H1 (cell line): ENCODE data around the gene SOX6. TPM values are rescaled to one million over a fixed set of nuclear protein-coding genes. Genes with fewer than 3 reads are reported as not detected.

ENCODE experiments used
- CREB1 ChIP-seq: IDR thresholded peaks from 2 replicates; pipeline ENCODE4 v1.6.1; 2012; ENCODE audit warnings: inconsistent platforms
- E2F6 ChIP-seq: IDR thresholded peaks from 2 replicates; pipeline ENCODE4 v1.6.1; 2012; ENCODE audit warnings: inconsistent platforms
- JUND ChIP-seq: IDR thresholded peaks from 2 replicates; pipeline ENCODE4 v1.6.1; 2011; ENCODE audit warnings: mild to moderate bottlenecking, improper control_type of control experiment, low read length
- NRF1 ChIP-seq: IDR thresholded peaks from 2 replicates; pipeline ENCODE4 v1.6.1; 2011; ENCODE audit warnings: mild to moderate bottlenecking, low read depth, low read length, improper control_type of control experiment
- POLR2AphosphoS5 ChIP-seq: IDR thresholded peaks from 2 replicates; pipeline ENCODE4 v1.6.1; 2011; ENCODE audit warnings: low read depth, low read length
- RXRA ChIP-seq: IDR thresholded peaks from 2 replicates; pipeline ENCODE4 v1.6.1; 2011; ENCODE audit warnings: low read depth, mild to moderate bottlenecking, low read length, moderate library complexity; ENCODE audit not compliant: insufficient read depth
- SIN3A ChIP-seq, 2 experiments: IDR thresholded peaks in 1 of 2; conservative IDR thresholded peaks in 1 of 2; 2 replicates each; pipeline ENCODE4 v1.6.1; 2011 to 2012; ENCODE audit warnings: low read length in 2 of 2, improper control_type of control experiment in 1 of 2, low read depth in 1 of 2, mild to moderate bottlenecking in 1 of 2
- SIX5 ChIP-seq: IDR thresholded peaks from 2 replicates; pipeline ENCODE4 v1.6.1; 2011; ENCODE audit warnings: mild to moderate bottlenecking, low read depth, low read length
- TEAD4 ChIP-seq: IDR thresholded peaks from 2 replicates; pipeline ENCODE4 v1.6.1; 2012; ENCODE audit warnings: low read depth, low read length, inconsistent platforms, mixed read lengths
- polyA plus RNA-seq, 7 experiments: library from polyadenylated mRNA; depleted of rRNA in 3 of 7; stranded (reverse) in 5 of 7; unstranded in 2 of 7; fragments of >200 nt in 5 of 7; fragments of 200-250 nt in 2 of 7; gene quantifications; 1 replicate in 5 of 7; 2 replicates in 1 of 7; 4 replicates in 1 of 7; pipeline versions ENCODE4 v1.2.1 to v1.2.3, GENCODE V29; 2011 to 2013; ENCODE audit warnings: missing spikeins in 2 of 7, mixed read lengths in 2 of 7
- total RNA-seq: library from RNA; stranded (reverse); fragmentation: NEBNext Ultra II Directional; extraction: Animal tissue kit (Norgen Biotek cat#: 25700); gene quantifications from 2 replicates; pipeline ENCODE4 v1.2.1, GENCODE V29; 2021
- TF ChIP-seq, protein P1 (sequence below): fragments of 300-600 bp; sonication (generic); IDR thresholded peaks from 2 replicates; pipeline ENCODE4 v1.7.1; 2012; ENCODE audit warnings: low read length, moderate library complexity, mild to moderate bottlenecking, inconsistent platforms; ENCODE audit not compliant: insufficient replicate concordance

Gene SOX6
- total and polyA plus RNA-seq, 2 of the 8 experiments (the other 6 are each of a cell fraction or from before 2014, with no cell fraction given), result 0.09 TPM; not detected in 1

- TF ChIP-seq, protein P1, sequence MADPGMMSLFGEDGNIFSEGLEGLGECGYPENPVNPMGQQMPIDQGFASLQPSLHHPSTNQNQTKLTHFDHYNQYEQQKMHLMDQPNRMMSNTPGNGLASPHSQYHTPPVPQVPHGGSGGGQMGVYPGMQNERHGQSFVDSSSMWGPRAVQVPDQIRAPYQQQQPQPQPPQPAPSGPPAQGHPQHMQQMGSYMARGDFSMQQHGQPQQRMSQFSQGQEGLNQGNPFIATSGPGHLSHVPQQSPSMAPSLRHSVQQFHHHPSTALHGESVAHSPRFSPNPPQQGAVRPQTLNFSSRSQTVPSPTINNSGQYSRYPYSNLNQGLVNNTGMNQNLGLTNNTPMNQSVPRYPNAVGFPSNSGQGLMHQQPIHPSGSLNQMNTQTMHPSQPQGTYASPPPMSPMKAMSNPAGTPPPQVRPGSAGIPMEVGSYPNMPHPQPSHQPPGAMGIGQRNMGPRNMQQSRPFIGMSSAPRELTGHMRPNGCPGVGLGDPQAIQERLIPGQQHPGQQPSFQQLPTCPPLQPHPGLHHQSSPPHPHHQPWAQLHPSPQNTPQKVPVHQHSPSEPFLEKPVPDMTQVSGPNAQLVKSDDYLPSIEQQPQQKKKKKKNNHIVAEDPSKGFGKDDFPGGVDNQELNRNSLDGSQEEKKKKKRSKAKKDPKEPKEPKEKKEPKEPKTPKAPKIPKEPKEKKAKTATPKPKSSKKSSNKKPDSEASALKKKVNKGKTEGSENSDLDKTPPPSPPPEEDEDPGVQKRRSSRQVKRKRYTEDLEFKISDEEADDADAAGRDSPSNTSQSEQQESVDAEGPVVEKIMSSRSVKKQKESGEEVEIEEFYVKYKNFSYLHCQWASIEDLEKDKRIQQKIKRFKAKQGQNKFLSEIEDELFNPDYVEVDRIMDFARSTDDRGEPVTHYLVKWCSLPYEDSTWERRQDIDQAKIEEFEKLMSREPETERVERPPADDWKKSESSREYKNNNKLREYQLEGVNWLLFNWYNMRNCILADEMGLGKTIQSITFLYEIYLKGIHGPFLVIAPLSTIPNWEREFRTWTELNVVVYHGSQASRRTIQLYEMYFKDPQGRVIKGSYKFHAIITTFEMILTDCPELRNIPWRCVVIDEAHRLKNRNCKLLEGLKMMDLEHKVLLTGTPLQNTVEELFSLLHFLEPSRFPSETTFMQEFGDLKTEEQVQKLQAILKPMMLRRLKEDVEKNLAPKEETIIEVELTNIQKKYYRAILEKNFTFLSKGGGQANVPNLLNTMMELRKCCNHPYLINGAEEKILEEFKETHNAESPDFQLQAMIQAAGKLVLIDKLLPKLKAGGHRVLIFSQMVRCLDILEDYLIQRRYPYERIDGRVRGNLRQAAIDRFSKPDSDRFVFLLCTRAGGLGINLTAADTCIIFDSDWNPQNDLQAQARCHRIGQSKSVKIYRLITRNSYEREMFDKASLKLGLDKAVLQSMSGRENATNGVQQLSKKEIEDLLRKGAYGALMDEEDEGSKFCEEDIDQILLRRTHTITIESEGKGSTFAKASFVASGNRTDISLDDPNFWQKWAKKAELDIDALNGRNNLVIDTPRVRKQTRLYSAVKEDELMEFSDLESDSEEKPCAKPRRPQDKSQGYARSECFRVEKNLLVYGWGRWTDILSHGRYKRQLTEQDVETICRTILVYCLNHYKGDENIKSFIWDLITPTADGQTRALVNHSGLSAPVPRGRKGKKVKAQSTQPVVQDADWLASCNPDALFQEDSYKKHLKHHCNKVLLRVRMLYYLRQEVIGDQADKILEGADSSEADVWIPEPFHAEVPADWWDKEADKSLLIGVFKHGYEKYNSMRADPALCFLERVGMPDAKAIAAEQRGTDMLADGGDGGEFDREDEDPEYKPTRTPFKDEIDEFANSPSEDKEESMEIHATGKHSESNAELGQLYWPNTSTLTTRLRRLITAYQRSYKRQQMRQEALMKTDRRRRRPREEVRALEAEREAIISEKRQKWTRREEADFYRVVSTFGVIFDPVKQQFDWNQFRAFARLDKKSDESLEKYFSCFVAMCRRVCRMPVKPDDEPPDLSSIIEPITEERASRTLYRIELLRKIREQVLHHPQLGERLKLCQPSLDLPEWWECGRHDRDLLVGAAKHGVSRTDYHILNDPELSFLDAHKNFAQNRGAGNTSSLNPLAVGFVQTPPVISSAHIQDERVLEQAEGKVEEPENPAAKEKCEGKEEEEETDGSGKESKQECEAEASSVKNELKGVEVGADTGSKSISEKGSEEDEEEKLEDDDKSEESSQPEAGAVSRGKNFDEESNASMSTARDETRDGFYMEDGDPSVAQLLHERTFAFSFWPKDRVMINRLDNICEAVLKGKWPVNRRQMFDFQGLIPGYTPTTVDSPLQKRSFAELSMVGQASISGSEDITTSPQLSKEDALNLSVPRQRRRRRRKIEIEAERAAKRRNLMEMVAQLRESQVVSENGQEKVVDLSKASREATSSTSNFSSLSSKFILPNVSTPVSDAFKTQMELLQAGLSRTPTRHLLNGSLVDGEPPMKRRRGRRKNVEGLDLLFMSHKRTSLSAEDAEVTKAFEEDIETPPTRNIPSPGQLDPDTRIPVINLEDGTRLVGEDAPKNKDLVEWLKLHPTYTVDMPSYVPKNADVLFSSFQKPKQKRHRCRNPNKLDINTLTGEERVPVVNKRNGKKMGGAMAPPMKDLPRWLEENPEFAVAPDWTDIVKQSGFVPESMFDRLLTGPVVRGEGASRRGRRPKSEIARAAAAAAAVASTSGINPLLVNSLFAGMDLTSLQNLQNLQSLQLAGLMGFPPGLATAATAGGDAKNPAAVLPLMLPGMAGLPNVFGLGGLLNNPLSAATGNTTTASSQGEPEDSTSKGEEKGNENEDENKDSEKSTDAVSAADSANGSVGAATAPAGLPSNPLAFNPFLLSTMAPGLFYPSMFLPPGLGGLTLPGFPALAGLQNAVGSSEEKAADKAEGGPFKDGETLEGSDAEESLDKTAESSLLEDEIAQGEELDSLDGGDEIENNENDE, result no peak
- no peak for TF ChIP-seq JUND
- no peak for TF ChIP-seq POLR2AphosphoS5
- no peak for TF ChIP-seq RXRA
- no peak for TF ChIP-seq E2F6
- no peak for TF ChIP-seq SIX5
- TF ChIP-seq CREB1, result no peak
- no peak for TF ChIP-seq NRF1
- TF ChIP-seq SIN3A (conservative IDR thresholded peaks at IDR 0.05 in 1 of 2, IDR thresholded peaks at IDR 0.05 in 1 of 2; ENCODE audit: low read depth in 1 of 2, low read length in 2 of 2), result no peak
- no peak for TF ChIP-seq TEAD4
These were observed 435.3 kb downstream of the SOX6 start (continued) for GRCh38 chr11:15920856-15921629.
